OCI-LY7 (cell line): Measurements from ENCODE around the gene CDRT15. TPM values are rescaled to one million over a fixed set of nuclear protein-coding genes. Genes with fewer than 3 reads are reported as not detected.

Source experiments
- BruUV-seq: library from RNA; stranded (reverse); fragments of 400-500 nt; replicated peaks from 2 replicates; lab custom pipeline; 2021; lab: Mats Ljungman, UMichigan
- CTCF ChIA-PET: fragments of 300-600 bp; sonication (Branson Sonifier 250); formaldehyde crosslinking; loops from one replicate; lab custom pipeline; 2022; ENCODE audit warnings: antibody characterized with exemption; ENCODE audit not compliant: unreplicated experiment; lab: Charles Lee
- POLR2A ChIA-PET: fragments of 300-600 bp; sonication (Branson Sonifier 250); formaldehyde crosslinking; loops from one replicate; lab custom pipeline; 2022; ENCODE audit warnings: antibody characterized with exemption; lab: Charles Lee
- DNase-seq: peaks from one replicate; pipeline ENCODE4 v3.0.0-alpha.2; 2015; ENCODE audit warnings: low spot score
- H2AFZ ChIP-seq: fragments of 200-600 bp; sonication (generic), shearing (Covaris generic); 2 replicates; pipeline ENCODE4 v1.6.1; 2014; ENCODE audit warnings: mild to moderate bottlenecking, antibody characterized with exemption, low read length, moderate library complexity
- H3K27ac ChIP-seq: fragments of 200-600 bp; sonication (generic); 2 replicates; pipeline ENCODE4 v1.5.1; 2014; ENCODE audit warnings: mixed run types, low read depth, mild to moderate bottlenecking, moderate library complexity, low read length, inconsistent platforms; ENCODE audit not compliant: poor library complexity, severe bottlenecking
- H3K36me3 ChIP-seq: fragments of 200-600 bp; sonication (generic); 2 replicates; pipeline ENCODE4 v1.6.1; 2014; ENCODE audit warnings: mild to moderate bottlenecking, antibody characterized with exemption, low read length, moderate library complexity, mixed read lengths; ENCODE audit not compliant: insufficient read depth
- H3K4me1 ChIP-seq: fragments of 200-600 bp; sonication (generic); 2 replicates; pipeline ENCODE4 v1.5.1; 2014; ENCODE audit warnings: mild to moderate bottlenecking, low read length; ENCODE audit not compliant: insufficient read depth, poor library complexity, severe bottlenecking
- H3K4me2 ChIP-seq: fragments of 200-600 bp; sonication (generic); 2 replicates; pipeline ENCODE4 v1.6.1; 2014; ENCODE audit warnings: mild to moderate bottlenecking, low read length
- H3K4me3 ChIP-seq: fragments of 200-600 bp; sonication (generic); 2 replicates; pipeline ENCODE4 v1.5.1; 2014; ENCODE audit warnings: mild to moderate bottlenecking, low read depth, low read length; ENCODE audit not compliant: poor library complexity, severe bottlenecking
- H3K79me2 ChIP-seq: fragments of 200-600 bp; sonication (generic); 2 replicates; pipeline ENCODE4 v1.6.1; 2016; ENCODE audit warnings: low read depth, mild to moderate bottlenecking, low read length, moderate library complexity, mixed read lengths; ENCODE audit not compliant: insufficient read depth
- H3K9me2 ChIP-seq: fragments of 200-600 bp; sonication (generic); 2 replicates; pipeline ENCODE4 v1.6.1; 2016; ENCODE audit warnings: mild to moderate bottlenecking, low read length, mixed read lengths; ENCODE audit not compliant: insufficient read depth
- H3K9me3 ChIP-seq: fragments of 200-600 bp; sonication (generic); 2 replicates; pipeline ENCODE4 v1.6.1; 2014; ENCODE audit warnings: mild to moderate bottlenecking, mixed run types, low read length, mixed read lengths
- H4K20me1 ChIP-seq: fragments of 200-600 bp; sonication (generic); 2 replicates; pipeline ENCODE4 v1.6.1; 2014; ENCODE audit warnings: mild to moderate bottlenecking, antibody characterized with exemption, low read length, moderate library complexity, mixed read lengths; ENCODE audit not compliant: insufficient read depth
- EZH2phosphoT487 ChIP-seq: fragments of 200-600 bp; sonication (generic); IDR thresholded peaks from 2 replicates; pipeline ENCODE4 v1.6.1; 2018; ENCODE audit warnings: low read depth, borderline replicate concordance, mild to moderate bottlenecking, mixed run types, antibody characterized with exemption, low read length, moderate library complexity, mixed read lengths
- intact Hi-C: fragments of 100-400 bp; cut with micrococcal nuclease; formaldehyde crosslinking; loops from one replicate; pipeline ENCODE4 v1.10.0; 2022; ENCODE audit not compliant: unreplicated experiment
- total RNA-seq, 2 experiments: library from RNA; depleted of rRNA in 1 of 2; stranded (reverse); fragments of >200 nt in 1 of 2; shearing (Covaris generic) in 1 of 2; gene quantifications; 2 replicates each; pipeline ENCODE4 v1.2.3, GENCODE V29; 2014 to 2022
- TF ChIP-seq, protein P1 (sequence below): fragments of 200-600 bp; sonication (generic); conservative IDR thresholded peaks from 2 replicates; pipeline ENCODE4 v1.5.1; 2014; ENCODE audit warnings: mild to moderate bottlenecking, antibody characterized with exemption, low read length, moderate library complexity, mixed read lengths

The CDRT15 gene
- total RNA-seq, 2 experiments from 2014 or later = not detected

DNA sequence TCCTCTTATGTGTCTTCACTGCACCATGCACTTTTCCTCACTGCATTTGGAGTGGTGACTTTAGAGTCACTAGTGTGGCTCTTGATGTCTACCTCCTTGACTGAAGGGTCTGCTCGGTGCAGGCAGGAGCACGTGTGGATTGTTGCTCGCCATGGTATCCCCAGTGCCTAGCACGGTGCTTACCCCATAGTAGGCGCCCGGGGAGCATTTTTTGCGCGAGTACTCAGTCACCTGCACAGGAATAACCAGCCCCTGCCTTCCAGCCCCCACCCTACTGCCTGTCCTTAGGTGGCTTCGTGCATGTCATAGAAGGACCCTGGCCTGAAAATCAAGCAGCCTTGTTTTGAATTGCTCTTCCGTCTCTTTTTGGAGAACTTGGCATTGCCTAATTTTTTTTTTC lies 31.3 kb downstream of the CDRT15 start:
- H3K4me1 ChIP-seq = no peaks in the 10 kb centered on the region
- DNase-seq = no peak
- peaks cover 25% of the 10 kb centered on the region; the same call in 1 of the 2 replicates for H3K36me3 ChIP-seq
- H3K4me2 ChIP-seq = no peak overlapping the region
- POLR2A ChIA-PET = no interaction called here
- no peaks in the 10 kb centered on the region; the same call in 1 of the 2 replicates for H4K20me1 ChIP-seq
- BruUV-seq = no TSS peak
- H3K79me2 ChIP-seq = no peaks in the 10 kb centered on the region
- H3K4me3 ChIP-seq = no peak overlapping the region
- intact Hi-C loops = no loop called here
- H3K9me3 ChIP-seq = no peaks in the 10 kb centered on the region
- no peak overlapping the region for H2AFZ ChIP-seq
- no peak overlapping the region for H3K27ac ChIP-seq
- no peaks in the 10 kb centered on the region for H3K9me2 ChIP-seq
- CTCF ChIA-PET = no interaction called here
- TF ChIP-seq, protein P1, sequence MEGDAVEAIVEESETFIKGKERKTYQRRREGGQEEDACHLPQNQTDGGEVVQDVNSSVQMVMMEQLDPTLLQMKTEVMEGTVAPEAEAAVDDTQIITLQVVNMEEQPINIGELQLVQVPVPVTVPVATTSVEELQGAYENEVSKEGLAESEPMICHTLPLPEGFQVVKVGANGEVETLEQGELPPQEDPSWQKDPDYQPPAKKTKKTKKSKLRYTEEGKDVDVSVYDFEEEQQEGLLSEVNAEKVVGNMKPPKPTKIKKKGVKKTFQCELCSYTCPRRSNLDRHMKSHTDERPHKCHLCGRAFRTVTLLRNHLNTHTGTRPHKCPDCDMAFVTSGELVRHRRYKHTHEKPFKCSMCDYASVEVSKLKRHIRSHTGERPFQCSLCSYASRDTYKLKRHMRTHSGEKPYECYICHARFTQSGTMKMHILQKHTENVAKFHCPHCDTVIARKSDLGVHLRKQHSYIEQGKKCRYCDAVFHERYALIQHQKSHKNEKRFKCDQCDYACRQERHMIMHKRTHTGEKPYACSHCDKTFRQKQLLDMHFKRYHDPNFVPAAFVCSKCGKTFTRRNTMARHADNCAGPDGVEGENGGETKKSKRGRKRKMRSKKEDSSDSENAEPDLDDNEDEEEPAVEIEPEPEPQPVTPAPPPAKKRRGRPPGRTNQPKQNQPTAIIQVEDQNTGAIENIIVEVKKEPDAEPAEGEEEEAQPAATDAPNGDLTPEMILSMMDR = no peak
- TF ChIP-seq EZH2phosphoT487 = no peak

DNA sequence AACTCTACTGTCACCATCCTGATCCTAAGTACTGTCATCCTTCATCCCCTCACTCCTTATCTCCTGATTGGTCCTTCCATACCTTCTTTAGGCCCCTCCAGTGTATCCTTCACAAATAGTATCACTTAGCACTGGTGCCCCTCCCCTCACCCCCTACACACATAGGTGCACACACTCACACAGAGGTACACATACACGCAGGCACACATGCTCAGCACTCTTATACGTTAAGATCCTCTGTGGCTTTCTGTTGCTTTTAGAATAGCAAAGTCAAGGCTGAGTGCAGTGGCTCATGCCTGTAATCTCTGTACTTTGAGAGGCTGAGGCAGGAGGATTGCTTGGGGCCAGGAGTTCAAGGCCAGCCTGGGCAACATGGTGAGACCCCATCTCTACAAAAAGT lies 32.1 kb downstream of the CDRT15 start:
- no peaks in the 10 kb centered on the region for H3K4me1 ChIP-seq
- ChIA-PET CTCF (no interaction called here), POLR2A (no interaction called here)
- no peak overlapping the region for H2AFZ ChIP-seq
- DNase-seq = no peak
- intact Hi-C loops = no loop called here
- no peak overlapping the region for H3K4me3 ChIP-seq
- no peaks in the 10 kb centered on the region for H3K79me2 ChIP-seq
- no peak overlapping the region for H3K4me2 ChIP-seq
- H4K20me1 ChIP-seq = no peaks in the 10 kb centered on the region; the same call in 1 of the 2 replicates
- no TSS peak for BruUV-seq
- H3K36me3 ChIP-seq = peaks cover 17% of the 10 kb centered on the region; the same call in 1 of the 2 replicates
- no peak overlapping the region for H3K27ac ChIP-seq
- no peaks in the 10 kb centered on the region for H3K9me2 ChIP-seq
- TF ChIP-seq EZH2phosphoT487 = no peak
- TF ChIP-seq, protein P1 = no peak
- no peaks in the 10 kb centered on the region for H3K9me3 ChIP-seq

DNA sequence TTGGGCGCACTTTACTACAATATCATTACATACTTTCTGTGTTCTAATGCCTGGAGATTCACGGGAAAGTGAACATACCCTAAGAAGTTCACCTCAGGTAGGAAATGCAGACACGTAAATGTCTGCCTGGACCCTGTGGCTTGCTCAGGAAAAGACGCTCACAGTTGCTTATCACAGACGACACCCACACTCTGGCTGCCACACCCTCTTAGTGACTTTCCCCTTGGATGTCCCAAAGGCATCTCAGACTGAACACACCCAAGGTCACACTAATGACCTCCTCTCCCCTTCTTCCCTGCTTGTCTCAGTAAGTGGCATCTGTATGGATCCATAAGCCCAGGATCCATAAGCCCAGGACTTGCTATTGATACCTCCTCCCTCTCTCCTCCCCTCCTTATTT lies 32.6 kb downstream of the CDRT15 start:
- no peak for DNase-seq
- Histone ChIP-seq H3K9me3 (no peaks in the 10 kb centered on the region), H3K4me3 (no peak overlapping the region), H3K27ac (no peak overlapping the region), H4K20me1 (no peaks in the 10 kb centered on the region; the same call in 1 of the 2 replicates), H3K36me3 (peaks cover 16% of the 10 kb centered on the region; the same call in 1 of the 2 replicates), H3K4me1 (no peaks in the 10 kb centered on the region), H3K79me2 (no peaks in the 10 kb centered on the region), H2AFZ (no peak overlapping the region), H3K4me2 (no peak overlapping the region), H3K9me2 (no peaks in the 10 kb centered on the region)
- ChIA-PET POLR2A (interaction anchor here (0.6 kb wide), 1 partner anchor 1365 kb away, joined by 4 read pairs; no protein-coding TSS in a partner anchor), CTCF (no interaction called here)
- TF ChIP-seq, protein P1 = no peak
- no peak for TF ChIP-seq EZH2phosphoT487
- no TSS peak for BruUV-seq
- intact Hi-C loops = no loop called here
